ENCODE measurements around the gene RABGEF1.
"Not testable (repeated sequence)": the region's sequence is repeated elsewhere in the genome, so short reads cannot be mapped to it uniquely, and the experiment has no call there.

Gene RABGEF1

GRCh38 chr7:66735850-66736249 is 4.7 kb upstream of the RABGEF1 start:
- no peak for DNase-seq (ENCODE audit: low spot score)

GRCh38 chr7:66736892-66737291 is 3.6 kb upstream of the RABGEF1 start:
- no peak for DNase-seq (ENCODE audit: low spot score)

GRCh38 chr7:66737667-66738066 is 2.9 kb upstream of the RABGEF1 start:
- DNase-seq (ENCODE audit: low spot score), result no peak

GRCh38 chr7:66739477-66739876 is 1.1 kb upstream of the RABGEF1 start:
- DNase-seq (ENCODE audit: low spot score), result no peak

- DNase-seq (ENCODE audit: low spot score), result no peak
Measured at GRCh38 chr7:66739953-66740301, 606 bp upstream of the RABGEF1 start.

- peak; percentile 71 for DNase-seq (ENCODE audit: low spot score)
Measured at GRCh38 chr7:66740980-66741709, 612 bp downstream of the RABGEF1 start.

- DNase-seq (ENCODE audit: low spot score), result no peak
Measured at GRCh38 chr7:66741710-66742049, 1.1 kb downstream of the RABGEF1 start.

GRCh38 chr7:66742298-66742697 is 1.8 kb downstream of the RABGEF1 start:
- DNase-seq (ENCODE audit: low spot score), result not testable (repeated sequence)

- DNase-seq (ENCODE audit: low spot score), result no peak
Measured at GRCh38 chr7:66743920-66744319, 3.4 kb downstream of the RABGEF1 start.

GRCh38 chr7:66747385-66747784 is 6.9 kb downstream of the RABGEF1 start:
- DNase-seq (ENCODE audit: low spot score), result no peak

- DNase-seq (ENCODE audit: low spot score), result no peak
Measured at GRCh38 chr7:66747881-66748511, 7.5 kb downstream of the RABGEF1 start.

GRCh38 chr7:66748791-66749190 is 8.3 kb downstream of the RABGEF1 start:
- no peak for DNase-seq (ENCODE audit: low spot score)

GRCh38 chr7:66751945-66752344 is 11.4 kb downstream of the RABGEF1 start:
- DNase-seq (ENCODE audit: low spot score), result no peak

GRCh38 chr7:66754541-66754940 is 14.0 kb downstream of the RABGEF1 start:
- no peak for DNase-seq (ENCODE audit: low spot score)

GRCh38 chr7:66755059-66755458 is 14.5 kb downstream of the RABGEF1 start:
- DNase-seq (ENCODE audit: low spot score), result not testable (repeated sequence)

GRCh38 chr7:66756227-66756626 is 15.7 kb downstream of the RABGEF1 start:
- not testable (repeated sequence) for DNase-seq (ENCODE audit: low spot score)

- DNase-seq (ENCODE audit: low spot score), result no peak
Measured at GRCh38 chr7:66756889-66757288, 16.4 kb downstream of the RABGEF1 start.

GRCh38 chr7:66757939-66758338 is 17.4 kb downstream of the RABGEF1 start:
- no peak for DNase-seq (ENCODE audit: low spot score)

- DNase-seq (ENCODE audit: low spot score), result no peak
Measured at GRCh38 chr7:66758950-66759628, 18.6 kb downstream of the RABGEF1 start.

GRCh38 chr7:66763183-66763582 is 22.6 kb downstream of the RABGEF1 start:
- not testable (repeated sequence) for DNase-seq (ENCODE audit: low spot score)

GRCh38 chr7:66763633-66764355 is 23.3 kb downstream of the RABGEF1 start:
- DNase-seq (ENCODE audit: low spot score), result not testable (repeated sequence)

- not testable (repeated sequence) for DNase-seq (ENCODE audit: low spot score)
Measured at GRCh38 chr7:66764905-66765304, 24.4 kb downstream of the RABGEF1 start.

All from D341Med (cell line).